ENCODE data around the gene MROH9.

The MROH9 gene

DNA sequence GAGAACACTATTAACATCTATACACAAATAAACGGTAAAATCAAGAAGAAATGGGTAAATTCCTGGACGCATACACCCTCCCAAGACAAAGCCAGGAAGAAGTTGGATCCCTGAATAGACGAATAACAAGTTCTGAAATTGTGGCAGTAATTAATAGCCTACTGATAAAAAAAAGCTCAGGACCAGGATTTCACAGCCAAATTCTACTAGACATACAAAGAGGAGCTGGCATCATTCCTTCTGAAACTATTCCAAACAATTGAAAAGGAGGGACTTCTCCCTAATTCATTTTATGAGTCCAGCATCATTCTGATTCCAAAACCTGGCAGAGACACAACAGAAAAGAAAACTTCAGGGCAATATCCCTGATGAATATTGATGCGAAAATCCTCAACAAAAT lies 84.6 kb downstream of the MROH9 start:
- Histone ChIP-seq H3K4me1 (no peaks in the 10 kb centered on the region), H3K4me3 (ENCODE audit: low read depth, low read length) (no peak overlapping the region), H3K27me3 (no peaks in the 10 kb centered on the region), H3K9me3 (no peaks in the 10 kb centered on the region), H3K36me3 (no peaks in the 10 kb centered on the region)
- no peak for DNase-seq
- TF ChIP-seq, protein P1, sequence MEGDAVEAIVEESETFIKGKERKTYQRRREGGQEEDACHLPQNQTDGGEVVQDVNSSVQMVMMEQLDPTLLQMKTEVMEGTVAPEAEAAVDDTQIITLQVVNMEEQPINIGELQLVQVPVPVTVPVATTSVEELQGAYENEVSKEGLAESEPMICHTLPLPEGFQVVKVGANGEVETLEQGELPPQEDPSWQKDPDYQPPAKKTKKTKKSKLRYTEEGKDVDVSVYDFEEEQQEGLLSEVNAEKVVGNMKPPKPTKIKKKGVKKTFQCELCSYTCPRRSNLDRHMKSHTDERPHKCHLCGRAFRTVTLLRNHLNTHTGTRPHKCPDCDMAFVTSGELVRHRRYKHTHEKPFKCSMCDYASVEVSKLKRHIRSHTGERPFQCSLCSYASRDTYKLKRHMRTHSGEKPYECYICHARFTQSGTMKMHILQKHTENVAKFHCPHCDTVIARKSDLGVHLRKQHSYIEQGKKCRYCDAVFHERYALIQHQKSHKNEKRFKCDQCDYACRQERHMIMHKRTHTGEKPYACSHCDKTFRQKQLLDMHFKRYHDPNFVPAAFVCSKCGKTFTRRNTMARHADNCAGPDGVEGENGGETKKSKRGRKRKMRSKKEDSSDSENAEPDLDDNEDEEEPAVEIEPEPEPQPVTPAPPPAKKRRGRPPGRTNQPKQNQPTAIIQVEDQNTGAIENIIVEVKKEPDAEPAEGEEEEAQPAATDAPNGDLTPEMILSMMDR (IDR thresholded peaks at IDR 0.05; ENCODE audit: low read depth, low read length) = no peak

DNA sequence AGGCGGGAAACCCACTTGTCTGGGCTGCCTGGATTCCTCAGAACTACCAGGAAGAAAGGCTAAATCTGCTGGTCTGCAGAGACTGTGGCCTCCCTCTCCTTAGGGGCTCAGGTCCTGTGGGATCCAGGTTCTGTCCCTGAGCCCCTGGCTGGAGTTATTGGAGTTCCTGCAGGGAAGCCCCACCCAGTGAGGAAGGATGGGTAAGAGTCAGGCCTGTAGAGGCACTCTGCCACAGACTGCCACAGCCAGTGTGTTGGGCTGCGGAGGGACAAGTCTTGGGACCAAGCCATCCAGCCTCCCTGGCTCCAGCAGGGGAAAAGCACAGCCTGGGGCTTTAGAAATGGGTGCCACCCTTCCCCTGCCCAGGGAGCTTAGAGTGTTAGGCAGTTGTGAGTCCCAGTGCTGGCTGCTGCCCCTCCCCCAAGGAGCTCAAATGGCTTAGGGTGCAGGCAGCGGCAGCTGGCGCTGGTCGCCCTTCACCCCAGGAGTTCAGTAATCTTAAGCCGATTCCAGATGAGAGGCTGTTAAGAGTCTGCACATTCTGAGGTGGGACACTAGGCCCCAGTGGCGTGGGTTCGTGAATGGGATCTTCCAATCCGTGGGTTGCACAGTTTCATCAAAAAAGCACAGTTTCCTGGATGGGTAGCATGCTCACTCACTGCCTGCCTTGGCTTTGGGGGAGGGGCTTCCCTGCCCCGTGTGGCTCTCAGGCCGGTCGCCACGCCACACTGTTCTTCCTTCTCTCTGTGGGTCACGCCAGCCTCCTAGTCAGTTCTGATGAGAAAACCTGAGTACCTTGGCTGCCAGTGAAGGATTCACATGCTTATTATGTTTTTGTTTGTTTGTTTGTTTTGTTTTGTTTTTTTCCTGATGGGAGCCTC lies 97.7 kb downstream of the MROH9 start:
- H3K4me1 ChIP-seq = no peaks in the 10 kb centered on the region
- H3K4me3 ChIP-seq (ENCODE audit: low read depth, low read length) = no peak overlapping the region
- H3K9me3 ChIP-seq = no peaks in the 10 kb centered on the region
- TF ChIP-seq, protein P1 (IDR thresholded peaks at IDR 0.05; ENCODE audit: low read depth, low read length) = no peak
- DNase-seq = no peak
- no peaks in the 10 kb centered on the region for H3K36me3 ChIP-seq
- H3K27me3 ChIP-seq = no peaks in the 10 kb centered on the region

DNA sequence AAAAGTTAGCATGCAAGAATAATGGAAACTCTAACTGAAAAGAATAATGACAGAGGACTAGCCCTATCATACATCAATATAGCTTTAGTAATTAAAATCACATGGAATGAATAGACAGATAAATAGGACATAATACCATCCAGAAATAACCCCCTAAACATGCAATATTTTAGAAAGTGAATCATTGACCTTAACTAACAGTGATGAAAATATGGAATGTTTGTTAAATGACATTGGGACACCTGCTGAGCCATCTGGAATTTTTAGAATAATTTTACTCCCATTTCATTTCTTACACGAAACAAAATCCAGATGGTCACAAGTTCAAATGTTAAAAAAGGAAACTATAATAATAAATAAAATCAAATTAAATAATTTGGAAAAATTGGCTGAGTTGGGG lies 102.3 kb downstream of the MROH9 start:
- no peaks in the 10 kb centered on the region for H3K4me1 ChIP-seq
- H3K4me3 ChIP-seq (ENCODE audit: low read depth, low read length) = no peak overlapping the region
- DNase-seq = no peak
- TF ChIP-seq, protein P1 (IDR thresholded peaks at IDR 0.05; ENCODE audit: low read depth, low read length) = no peak
- H3K36me3 ChIP-seq = no peaks in the 10 kb centered on the region
- no peaks in the 10 kb centered on the region for H3K27me3 ChIP-seq
- H3K9me3 ChIP-seq = no peaks in the 10 kb centered on the region

DNA sequence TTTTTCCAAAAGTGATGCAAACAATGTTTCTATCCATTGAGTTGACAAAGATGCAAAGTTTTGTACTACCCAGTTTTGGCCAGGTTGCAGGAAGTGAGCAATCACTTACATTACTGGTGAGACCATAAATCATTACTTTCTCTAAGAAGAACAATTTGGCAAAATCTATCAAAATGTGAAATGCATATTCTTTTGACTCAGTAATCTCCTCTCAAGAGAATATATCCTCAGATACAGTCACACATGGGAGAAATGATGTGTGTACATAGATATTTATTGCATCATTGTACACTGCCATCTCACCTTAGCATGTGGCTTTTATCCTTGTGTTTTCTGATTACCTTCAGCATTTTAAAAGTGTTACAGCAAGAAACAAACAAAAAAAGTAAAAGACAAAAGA lies 103.0 kb downstream of the MROH9 start:
- no peaks in the 10 kb centered on the region for H3K36me3 ChIP-seq
- no peaks in the 10 kb centered on the region for H3K4me1 ChIP-seq
- TF ChIP-seq, protein P1 (IDR thresholded peaks at IDR 0.05; ENCODE audit: low read depth, low read length) = no peak

DNA sequence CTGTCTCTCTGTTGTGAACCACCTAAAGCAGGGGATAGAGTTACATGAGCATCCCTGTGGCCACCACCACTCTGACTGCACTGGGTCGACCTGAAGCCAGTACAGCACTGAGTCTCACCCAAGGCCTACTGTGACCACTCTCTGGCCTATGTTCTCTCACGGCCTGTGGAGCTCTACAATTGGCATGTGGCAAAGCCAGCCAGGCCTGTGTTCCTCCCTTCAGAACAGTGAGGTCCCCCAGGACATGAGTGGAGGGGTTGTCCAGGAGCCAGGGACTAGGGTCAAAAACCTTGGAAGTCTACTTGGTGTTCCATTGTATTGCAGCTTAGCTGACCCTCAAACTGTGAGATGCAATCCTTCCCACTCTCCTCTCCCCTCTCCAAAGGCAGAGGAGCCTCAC lies 112.7 kb downstream of the MROH9 start:
- DNase-seq = no peak
- H3K4me1 ChIP-seq = no peaks in the 10 kb centered on the region
- TF ChIP-seq, protein P1 (IDR thresholded peaks at IDR 0.05; ENCODE audit: low read depth, low read length) = no peak
- no peak overlapping the region for H3K4me3 ChIP-seq (ENCODE audit: low read depth, low read length)
- no peaks in the 10 kb centered on the region for H3K9me3 ChIP-seq
- no peaks in the 10 kb centered on the region for H3K27me3 ChIP-seq
- H3K36me3 ChIP-seq = no peaks in the 10 kb centered on the region

More for the DNA sequence above, 103.0 kb downstream of the MROH9 start:
- Histone ChIP-seq H3K4me3 (ENCODE audit: low read depth, low read length) (no peak overlapping the region), H3K27me3 (no peaks in the 10 kb centered on the region), H3K9me3 (no peaks in the 10 kb centered on the region)
- DNase-seq = no peak

DNA sequence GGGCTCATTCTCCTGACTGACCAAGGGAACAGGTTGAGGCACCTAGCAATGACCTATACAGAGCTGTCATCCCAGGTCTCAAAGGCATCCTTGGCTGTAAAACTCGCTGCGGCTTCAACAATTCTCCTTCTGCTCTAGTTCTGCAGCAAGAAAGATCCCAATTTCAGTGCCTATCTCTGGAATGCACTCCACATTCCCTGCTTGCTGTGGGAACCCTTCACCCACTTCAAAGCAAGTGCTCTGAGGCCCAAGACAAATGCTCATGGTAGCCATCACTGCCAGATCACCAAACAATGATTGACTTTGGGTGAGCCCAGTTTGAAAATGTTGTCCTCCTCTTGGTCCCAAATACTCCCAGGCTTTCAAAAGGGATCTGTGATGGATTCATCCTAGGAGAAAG lies 117.6 kb downstream of the MROH9 start:
- Histone ChIP-seq H3K27me3 (no peaks in the 10 kb centered on the region), H3K36me3 (no peaks in the 10 kb centered on the region), H3K4me3 (ENCODE audit: low read depth, low read length) (no peak overlapping the region), H3K4me1 (no peaks in the 10 kb centered on the region), H3K9me3 (no peaks in the 10 kb centered on the region)
- DNase-seq = no peak
- TF ChIP-seq, protein P1 (IDR thresholded peaks at IDR 0.05; ENCODE audit: low read depth, low read length) = no peak
